Tongue (tissue), 2 donors: ENCODE results near the gene GTPBP8. TPM values are rescaled to one million over a fixed set of nuclear protein-coding genes. Genes with fewer than 3 reads are reported as not detected.

Experiments used
- DNase-seq: peaks from one replicate; pipeline ENCODE4 v3.0.0-alpha.2; 2015
- total RNA-seq: library from RNA; depleted of rRNA; stranded (reverse); fragments of >200 nt; gene quantifications from one replicate; pipeline ENCODE4 v1.2.3, GENCODE V29; 2014

The GTPBP8 gene
- 38.8 TPM for total RNA-seq

DNA sequence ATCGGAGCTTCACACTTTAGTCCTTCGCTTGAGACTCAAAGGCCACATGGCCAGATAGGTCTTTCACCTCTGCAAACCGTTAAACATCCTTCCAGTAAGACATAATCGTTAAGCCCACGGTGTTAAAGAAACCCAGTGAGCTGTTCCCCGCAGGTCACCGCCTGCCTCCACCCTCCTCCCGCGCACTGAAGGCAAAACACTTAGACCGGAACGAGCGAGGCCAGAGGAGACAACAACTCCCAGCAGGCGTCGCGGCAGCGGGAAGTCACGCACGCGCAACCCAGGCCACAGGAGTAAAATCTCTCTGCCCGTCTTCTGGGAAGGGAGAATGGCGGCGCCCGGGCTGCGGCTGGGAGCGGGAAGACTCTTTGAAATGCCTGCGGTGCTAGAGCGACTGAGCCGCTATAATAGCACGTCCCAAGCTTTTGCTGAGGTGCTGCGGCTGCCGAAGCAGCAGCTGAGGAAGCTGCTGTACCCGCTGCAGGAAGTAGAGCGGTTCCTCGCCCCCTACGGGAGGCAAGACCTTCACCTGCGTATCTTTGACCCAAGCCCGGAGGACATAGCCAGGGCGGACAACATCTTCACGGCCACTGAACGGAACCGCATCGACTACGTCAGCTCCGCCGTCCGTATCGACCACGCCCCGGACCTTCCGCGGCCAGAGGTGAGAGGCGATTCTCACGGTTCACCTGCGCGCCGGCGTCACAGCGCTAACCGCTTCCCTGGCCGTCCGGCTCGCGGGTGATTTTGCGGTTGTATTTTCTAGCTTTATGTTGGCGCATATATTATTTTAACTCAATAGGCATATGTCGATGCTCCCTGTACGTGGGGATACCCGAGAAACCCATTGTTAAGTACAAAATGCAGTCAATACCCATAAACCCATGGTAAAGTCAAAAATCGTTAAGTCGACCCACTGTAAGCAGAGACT lies at the start of gene GTPBP8:
Gene GTPBP8, plus strand, starts transcription at position 313 of the 931 bp plus-strand sequence. Its CDS starts 16 bp downstream, at position 329.
- DNase-seq: peak; percentile 95

- no peak for DNase-seq
Observed at GRCh38 chr3:112948346-112948838, 42.4 kb upstream of the GTPBP8 start.

- no peak for DNase-seq
Observed at GRCh38 chr3:112956351-112956750, 34.4 kb upstream of the GTPBP8 start.

DNA sequence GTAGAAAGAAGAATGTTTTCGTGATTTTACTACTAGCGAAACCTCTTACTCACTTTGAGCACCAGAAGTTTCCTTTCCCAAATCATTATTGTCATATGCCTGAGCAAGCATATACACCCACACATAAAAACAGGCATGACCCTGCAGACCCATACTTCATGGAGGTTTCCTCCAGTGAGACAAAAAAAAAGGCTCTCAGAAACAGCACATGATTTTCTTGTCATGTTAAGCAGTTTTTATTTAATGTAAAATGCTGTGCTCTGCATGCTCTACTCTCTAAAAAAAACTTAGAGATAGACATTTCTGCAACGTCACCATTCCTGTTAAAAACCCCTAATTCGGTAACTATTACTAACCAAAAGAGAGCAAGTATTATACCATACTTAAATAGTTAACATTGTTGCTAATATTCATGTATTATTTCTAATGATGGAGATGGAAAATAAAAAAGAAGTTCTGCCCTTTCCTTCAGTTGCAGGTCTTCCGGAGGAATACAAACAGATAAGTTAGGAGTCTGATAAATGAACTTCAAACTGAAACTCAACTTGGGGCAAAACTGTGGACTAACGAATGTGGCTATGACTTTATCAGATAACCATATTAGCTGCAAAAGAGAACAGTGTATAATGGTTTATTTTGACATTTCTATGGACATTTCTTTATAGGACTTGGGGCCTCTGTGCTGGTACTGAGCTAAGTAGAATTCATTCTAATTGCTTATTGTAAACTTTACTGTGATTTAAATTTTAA lies 31.8 kb upstream of the GTPBP8 start:
- DNase-seq: no peak

DNA sequence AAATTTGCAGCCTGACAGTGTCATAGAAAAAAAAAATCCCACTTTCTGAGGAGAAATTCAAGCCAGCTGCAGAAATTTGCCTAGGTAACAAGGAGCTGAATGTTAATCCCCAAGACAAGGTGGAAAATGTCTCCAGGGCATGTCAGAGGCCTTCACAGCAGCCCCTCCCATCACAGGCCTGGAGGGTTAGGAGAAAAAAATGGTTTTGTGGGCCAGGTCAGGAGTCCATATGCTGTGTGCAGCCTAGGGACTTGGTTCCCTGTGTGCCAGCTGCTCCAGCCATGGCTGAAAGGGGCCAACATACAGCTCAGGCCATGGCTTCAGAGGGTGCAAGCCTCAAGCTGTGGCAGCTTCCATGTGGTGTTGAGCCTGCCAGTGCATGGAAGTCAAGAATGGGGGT lies 27.1 kb upstream of the GTPBP8 start:
- no peak for DNase-seq

DNA sequence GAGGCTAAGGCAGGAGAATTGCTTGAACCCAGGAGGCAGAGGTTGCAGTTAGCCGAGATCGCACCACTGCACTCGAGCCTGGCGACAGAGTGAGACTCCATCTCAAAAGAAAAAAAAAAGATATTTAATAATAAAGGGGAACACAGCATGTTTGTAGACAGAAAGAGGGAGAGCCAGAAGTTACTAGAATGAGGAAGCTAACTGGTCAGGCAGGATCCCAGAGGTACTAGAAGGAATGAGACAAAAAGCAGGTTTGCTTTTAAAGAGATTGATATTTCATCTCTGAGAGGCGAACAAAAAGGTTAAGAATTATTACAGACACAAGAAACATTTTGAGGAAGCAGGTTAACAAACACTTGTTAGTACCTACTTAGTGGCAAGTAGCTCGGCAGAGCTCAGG lies 25.1 kb upstream of the GTPBP8 start:
- no peak for DNase-seq

DNA sequence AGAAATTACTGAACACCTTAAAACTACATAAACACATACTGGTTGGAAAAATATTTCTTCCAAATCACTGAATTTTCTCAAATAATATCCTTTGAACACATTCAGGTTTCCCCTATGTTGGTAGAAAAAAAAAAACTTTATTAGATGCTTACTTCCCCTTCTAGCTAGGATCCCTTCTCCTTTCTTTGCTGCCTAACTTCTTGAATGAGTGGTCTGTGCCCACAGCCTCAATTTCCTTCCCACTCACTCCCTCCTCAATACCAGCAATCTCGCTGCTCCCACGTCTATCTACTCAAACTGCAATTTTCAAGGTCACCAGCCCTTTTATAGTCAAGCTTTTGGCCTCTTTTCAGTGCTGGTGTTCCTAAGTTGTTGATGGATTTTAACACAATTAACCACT lies 24.2 kb upstream of the GTPBP8 start:
- DNase-seq: no peak

DNA sequence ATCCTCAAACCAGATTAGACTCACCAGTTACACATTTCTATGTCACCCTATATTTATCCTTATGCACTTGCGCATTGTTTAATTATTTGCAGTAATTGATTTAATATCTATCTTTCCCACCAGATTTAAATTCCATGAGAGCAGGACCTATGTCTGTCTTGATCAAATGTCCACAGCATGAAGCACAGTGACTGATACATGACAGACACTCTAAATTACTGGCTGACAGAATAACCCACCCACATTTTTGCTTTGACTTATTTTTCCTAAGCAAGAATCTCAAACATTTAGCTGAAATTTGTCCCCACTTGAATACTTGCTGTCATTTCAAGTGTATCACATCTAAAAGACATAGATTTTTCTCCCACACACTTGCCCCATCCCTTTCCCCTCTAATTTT lies 23.4 kb upstream of the GTPBP8 start:
- DNase-seq: no peak

DNA sequence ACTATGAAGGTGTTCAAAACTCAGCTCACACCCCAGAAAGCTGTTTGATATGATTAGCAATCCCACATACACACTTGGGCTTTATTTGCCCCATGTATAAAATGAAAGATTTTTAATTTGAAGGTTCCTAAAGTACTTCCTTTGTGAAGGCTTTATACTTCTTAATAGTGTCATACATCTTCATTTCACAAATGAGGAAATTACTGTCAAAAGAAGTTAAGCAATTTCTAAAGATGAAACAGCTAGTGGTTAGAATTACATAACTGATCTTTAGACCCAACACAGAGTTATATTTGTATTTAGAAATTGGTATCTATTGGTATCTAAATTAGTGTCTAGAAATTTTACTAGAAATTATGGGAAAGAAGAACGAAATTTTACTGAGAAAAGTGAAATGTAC lies 23.0 kb upstream of the GTPBP8 start:
- DNase-seq: no peak

GRCh38 chr3:112972158-112972557 lies 18.6 kb upstream of the GTPBP8 start:
- DNase-seq: no peak

GRCh38 chr3:112973325-112974177 lies 17.2 kb upstream of the GTPBP8 start:
- no peak for DNase-seq

- no peak for DNase-seq
Observed at GRCh38 chr3:112974178-112974517, 16.6 kb upstream of the GTPBP8 start.

- no peak for DNase-seq
Observed at GRCh38 chr3:112974894-112975293, 15.9 kb upstream of the GTPBP8 start, which contains the start of gene CD200R1. CD200R1 (minus strand) TSS chr3:112975103; CDS start chr3:112974857, 246 bp downstream.

GRCh38 chr3:112976001-112976400 lies 14.8 kb upstream of the GTPBP8 start:
- no peak for DNase-seq

- no peak for DNase-seq
Observed at GRCh38 chr3:112976953-112977352, 13.8 kb upstream of the GTPBP8 start.

DNA sequence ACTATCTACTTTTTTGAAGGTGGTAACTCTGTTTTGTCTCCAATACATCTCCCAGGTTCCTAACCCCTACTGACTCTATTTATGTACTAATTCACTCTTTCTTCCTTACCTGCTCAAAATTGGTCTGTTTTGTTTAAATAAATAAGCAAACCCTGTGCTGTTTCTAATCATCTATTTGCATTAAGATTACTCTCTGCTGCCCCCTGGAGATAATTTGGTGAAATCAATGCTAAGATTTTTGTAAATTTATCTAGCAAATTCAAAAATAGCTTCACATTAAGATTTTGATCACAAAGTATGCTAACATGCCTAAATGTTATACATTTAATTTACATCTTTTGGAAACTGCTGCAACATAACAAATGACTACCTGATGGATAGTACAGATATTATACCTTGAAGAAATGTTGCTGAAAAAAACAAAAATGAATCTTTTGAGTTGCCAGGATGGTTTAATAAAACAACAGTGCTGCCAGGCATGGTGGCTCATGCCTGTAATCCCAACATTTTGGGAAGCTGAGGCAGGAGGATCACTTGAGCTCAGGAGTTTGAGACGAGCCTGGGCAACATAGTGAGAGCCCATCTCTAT lies 11.4 kb upstream of the GTPBP8 start:
- DNase-seq: peak; percentile 71

GRCh38 chr3:112980080-112980479 lies 10.7 kb upstream of the GTPBP8 start:
- no peak for DNase-seq

- no peak for DNase-seq
Observed at GRCh38 chr3:112982710-112983109, 8.1 kb upstream of the GTPBP8 start.

DNA sequence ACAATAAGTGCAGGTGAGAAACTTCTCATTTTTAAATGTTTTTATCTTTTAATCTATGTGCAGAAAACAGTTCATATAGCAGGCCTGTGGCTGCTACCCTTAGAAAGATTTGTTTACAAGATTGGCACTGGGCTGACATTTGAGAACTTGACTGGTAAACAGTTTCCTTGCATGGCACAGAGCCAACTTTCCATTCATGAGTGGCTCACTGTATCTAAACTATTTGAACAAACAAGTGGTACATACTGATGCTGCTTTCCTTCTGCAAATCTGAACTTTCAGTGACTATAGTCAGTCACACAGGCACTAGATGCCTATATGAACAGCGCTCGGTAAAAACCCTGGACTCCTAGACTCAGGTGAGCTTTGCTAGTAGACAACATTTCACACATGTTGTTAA lies 6.3 kb upstream of the GTPBP8 start:
- DNase-seq: peak; percentile 35

GRCh38 chr3:112987710-112988334 lies 3.0 kb upstream of the GTPBP8 start:
- DNase-seq: no peak

- no peak for DNase-seq
Observed at GRCh38 chr3:112995800-112996199, 5.0 kb downstream of the GTPBP8 start.
